GM12878 (cell line): ENCODE results near the gene POLK. TPM values are rescaled to one million over a fixed set of nuclear protein-coding genes. Genes with fewer than 3 reads are reported as not detected.
A peak's percentile ranks its signal among the peaks of the same experiment; 100 is the strongest.

Experiments used
- ATAC-seq: fragments of 200-7000 bp; cut with Tn5 transposase; 3 replicates; pipeline ENCODE4 v1.9.1; 2020; ENCODE audit warnings: mild to moderate bottlenecking, moderate library complexity
- BruUV-seq: library from RNA; stranded (reverse); fragments of 400-500 nt; replicated peaks from 2 replicates; lab custom pipeline; 2021; lab: Mats Ljungman, UMichigan
- CTCF ChIA-PET: fragments of 300-600 bp; sonication (Branson Sonifier 250); formaldehyde crosslinking; extraction: SDS; loops from one replicate; lab custom pipeline; 2021; ENCODE audit warnings: inconsistent platforms; lab: Yijun Ruan, JAX
- POLR2A ChIA-PET: fragments of 350-600 bp; formaldehyde crosslinking; extraction: SDS; loops from one replicate; lab custom pipeline; 2021; ENCODE audit warnings: inconsistent platforms; lab: Charles Lee
- RAD21 ChIA-PET: fragments of 300-600 bp; sonication (Branson Sonifier 250); formaldehyde crosslinking; loops from one replicate; lab custom pipeline; 2023; ENCODE audit warnings: antibody characterized with exemption; ENCODE audit not compliant: unreplicated experiment; lab: Charles Lee
- SMC1A ChIA-PET: fragments of 300-600 bp; sonication (Branson Sonifier 250); formaldehyde crosslinking; loops from one replicate; lab custom pipeline; 2023; ENCODE audit not compliant: unreplicated experiment, uncharacterized antibody; lab: Charles Lee
- DNase-seq: peaks from one replicate; pipeline ENCODE4 v3.0.0-alpha.2; 2011; ENCODE audit warnings: low read depth, low spot score
- FAIRE-seq: peaks from 3 replicates; lab custom pipeline; 2011; peaks lifted over from hg19 to GRCh38; lab: Jason Lieb, UNC
- H2AFZ ChIP-seq: 2 replicates; pipeline ENCODE4 v1.6.0; 2011; ENCODE audit warnings: low read depth, low read length, control low read depth; ENCODE audit not compliant: control insufficient read depth
- H3K27ac ChIP-seq: 2 replicates; pipeline ENCODE4 v1.5.1; 2011; ENCODE audit warnings: control low read depth; ENCODE audit not compliant: control insufficient read depth, insufficient read depth
- H3K27me3 ChIP-seq, 2 experiments: replicated peaks in 1 of 2; 2 replicates each; pipeline versions ENCODE4 v1.6.0 to v1.6.1; 2011; ENCODE audit warnings: low read length in 1 of 2; ENCODE audit not compliant: control insufficient read depth in 2 of 2, insufficient read depth in 2 of 2
- H3K36me3 ChIP-seq, 2 experiments: 2 replicates each; pipeline ENCODE4 v1.5.1; 2011; ENCODE audit warnings: low read length in 1 of 2; ENCODE audit not compliant: control insufficient read depth in 2 of 2, insufficient read depth in 2 of 2
- H3K4me1 ChIP-seq: 2 replicates; pipeline ENCODE4 v1.6.1; 2011; ENCODE audit warnings: mild to moderate bottlenecking, low read length, moderate library complexity, mixed read lengths; ENCODE audit not compliant: control insufficient read depth, insufficient read depth
- H3K4me2 ChIP-seq: 2 replicates; pipeline ENCODE4 v1.6.0; 2011; ENCODE audit warnings: control low read depth; ENCODE audit not compliant: control insufficient read depth, insufficient read depth
- H3K4me3 ChIP-seq: fragments of 200-600 bp; sonication (generic); 2 replicates; pipeline ENCODE4 v1.5.1; 2016
- H3K79me2 ChIP-seq: 2 replicates; pipeline ENCODE4 v1.6.0; 2011; ENCODE audit warnings: low read length; ENCODE audit not compliant: control insufficient read depth, insufficient read depth
- H3K9ac ChIP-seq: 2 replicates; pipeline ENCODE4 v1.8.0; 2011; ENCODE audit warnings: low read length, control low read depth, mixed read lengths; ENCODE audit not compliant: control insufficient read depth, insufficient read depth
- H3K9me3 ChIP-seq: replicated peaks from 3 replicates; pipeline ENCODE4 v1.5.1; 2011; ENCODE audit warnings: mild to moderate bottlenecking, low read length; ENCODE audit not compliant: control insufficient read depth, insufficient read depth
- H4K20me1 ChIP-seq: 2 replicates; pipeline ENCODE4 v1.6.0; 2011; ENCODE audit not compliant: control insufficient read depth, insufficient read depth
- DPF2 ChIP-seq: fragments of 450-650 bp; IDR thresholded peaks from 2 replicates; pipeline ENCODE4 v1.6.1; 2017; ENCODE audit warnings: mild to moderate bottlenecking
- EGR1 ChIP-seq, 2 experiments: IDR thresholded peaks; 1 replicate in 1 of 2; 2 replicates in 1 of 2; pipeline ENCODE4 v1.6.1; 2011 to 2012; ENCODE audit warnings: low read depth in 2 of 2, low read length in 2 of 2, borderline replicate concordance in 1 of 2, mild to moderate bottlenecking in 1 of 2, moderate library complexity in 1 of 2
- EP300 ChIP-seq, 2 experiments: fragments of 150-350 bp in 1 of 2; IDR thresholded peaks; 2 replicates each; pipeline ENCODE4 v1.6.1; 2011 to 2012; ENCODE audit warnings: low read depth in 2 of 2, low read length in 2 of 2, borderline replicate concordance in 1 of 2, improper control_type of control experiment in 1 of 2, inconsistent platforms in 1 of 2; ENCODE audit not compliant: control insufficient read depth in 1 of 2
- FOS ChIP-seq: IDR thresholded peaks from 3 replicates; pipeline ENCODE4 v1.6.1; 2011; ENCODE audit warnings: borderline replicate concordance; ENCODE audit not compliant: insufficient read length; ENCODE audit errors: extremely low read depth
- GATAD2B ChIP-seq: fragments of 450-650 bp; conservative IDR thresholded peaks from 2 replicates; pipeline ENCODE4 v1.6.1; 2017; ENCODE audit warnings: low read depth, mild to moderate bottlenecking, moderate library complexity
- HDGF ChIP-seq: fragments of 450-650 bp; IDR thresholded peaks from 2 replicates; pipeline ENCODE4 v1.6.1; 2016; ENCODE audit warnings: antibody characterized with exemption
- NFYB ChIP-seq: IDR thresholded peaks from 2 replicates; pipeline ENCODE4 v1.6.1; 2011; ENCODE audit warnings: low read depth, mild to moderate bottlenecking, low read length, improper control_type of control experiment, moderate library complexity; ENCODE audit not compliant: insufficient read depth
- SIX5 ChIP-seq: IDR thresholded peaks from 2 replicates; pipeline ENCODE4 v1.6.1; 2011; ENCODE audit warnings: mild to moderate bottlenecking, low read depth, low read length, moderate library complexity; ENCODE audit not compliant: severe bottlenecking
- ZNF384 ChIP-seq: IDR thresholded peaks from 2 replicates; pipeline ENCODE4 v1.6.1; 2012; ENCODE audit warnings: low read depth, mild to moderate bottlenecking, low read length, improper control_type of control experiment, borderline replicate concordance
- ZNF622 ChIP-seq: fragments of 450-650 bp; IDR thresholded peaks from 2 replicates; pipeline ENCODE4 v1.6.1; 2017; ENCODE audit warnings: mild to moderate bottlenecking, inconsistent platforms
- WGBS: methylation state at CpG from one replicate; pipeline ENCODE4 v1.1.6; 2016; ENCODE audit warnings: low lambda C conversion rate; ENCODE audit not compliant: insufficient replicate concordance, insufficient coverage; ENCODE audit errors: missing lambda C conversion rate; 5-methylcytosine and 5-hydroxymethylcytosine counted together
- in situ Hi-C: fragments of 300-500 bp; cut with MboI; formaldehyde crosslinking; loops from 9 replicates; pipeline ENCODE4 v1.14.3; 2018; ENCODE audit warnings: mixed read lengths
- intact Hi-C: fragments of 100-400 bp; cut with micrococcal nuclease; formaldehyde crosslinking; loops from one replicate; pipeline ENCODE4 v1.14.2; 2022; ENCODE audit not compliant: unreplicated experiment
- polyA plus RNA-seq, 11 experiments: library from polyadenylated mRNA; depleted of rRNA in 4 of 11; unstranded in 6 of 11; stranded (reverse) in 5 of 11; fragments of >200 nt; fragmentation: Nextera tagmentation in 4 of 11; fragmentation: Illumina TruSeq in 1 of 11; extraction: Ambion mirVana in 4 of 11; extraction: Trizol in 1 of 11; gene quantifications; 1 replicate in 1 of 11; 2 replicates in 10 of 11; pipeline versions ENCODE4 v1.2.1 to v1.2.3, GENCODE V29; 2011 to 2016; ENCODE audit warnings: inconsistent platforms in 2 of 11, missing spikeins in 2 of 11, low read depth in 1 of 11
- total RNA-seq, 4 experiments: library from RNA; depleted of rRNA in 3 of 4; stranded (reverse); fragments of >200 nt in 3 of 4; fragmentation: Illumina TruSeq in 1 of 4; extraction: Trizol in 1 of 4; gene quantifications; 2 replicates each; pipeline versions ENCODE4 v1.2.1 to v1.2.3, GENCODE V29; 2013 to 2021
- TF ChIP-seq, protein P1 (sequence below): IDR thresholded peaks from 2 replicates; pipeline ENCODE4 v1.6.1; 2011; ENCODE audit warnings: borderline replicate concordance, low read depth, mild to moderate bottlenecking, moderate library complexity, mixed read lengths, low read length; ENCODE audit not compliant: insufficient read depth; ENCODE audit errors: extremely low read length
- TF ChIP-seq, protein P2 (sequence below): IDR thresholded peaks from 2 replicates; pipeline ENCODE4 v1.6.1; 2011; ENCODE audit warnings: mild to moderate bottlenecking, low read depth, low read length, moderate library complexity; ENCODE audit not compliant: insufficient replicate concordance
- TF ChIP-seq, protein P3 (sequence below): fragments of 450-650 bp; formaldehyde crosslinking; IDR thresholded peaks from 2 replicates; pipeline ENCODE4 v1.5.0; 2022; ENCODE audit warnings: mild to moderate bottlenecking, missing genetic modification characterization

The POLK gene
- total and polyA plus RNA-seq, 10 of the 15 experiments (the other 5 are each of a cell fraction or from before 2014, with no cell fraction given): 10.4 to 47.6 (median 29.0) TPM

DNA sequence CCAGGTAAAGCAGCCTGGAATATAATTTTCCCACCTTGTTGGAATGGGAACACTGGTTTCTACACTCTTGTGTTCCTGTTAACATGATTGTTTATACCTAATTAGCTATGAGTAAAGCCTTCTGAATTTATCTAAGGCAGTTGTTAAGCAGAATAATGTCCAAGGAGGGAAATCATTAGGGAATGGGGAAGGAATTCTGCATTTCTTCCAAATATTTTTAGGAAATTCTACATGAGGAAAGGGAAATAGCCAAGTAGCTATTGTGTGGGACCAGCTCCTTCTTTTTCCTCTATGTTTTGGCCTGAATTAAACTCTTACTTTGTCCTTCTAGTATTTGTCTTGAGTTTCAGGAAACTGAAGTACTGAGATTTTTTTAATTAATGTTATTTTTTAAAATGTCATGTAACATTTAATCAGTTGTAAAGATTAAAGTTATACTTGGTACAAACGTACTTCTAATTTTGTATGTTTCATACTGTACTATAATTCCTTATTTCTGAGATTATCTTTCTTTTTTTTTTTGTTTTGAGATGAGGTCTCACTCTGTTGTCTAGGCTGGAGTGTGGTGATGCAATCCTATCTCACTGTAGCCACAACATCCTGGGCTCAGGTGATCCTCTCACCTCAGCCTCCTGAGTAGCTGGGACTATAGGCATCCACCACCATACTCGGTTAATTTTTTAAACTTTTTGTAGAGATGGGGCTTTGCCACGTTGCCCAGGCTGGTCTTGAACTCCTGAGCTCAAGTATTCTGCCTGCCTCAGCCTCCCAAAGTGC is 128.0 kb downstream of the POLK start:
- DNase-seq (no peak), FAIRE-seq (peak; percentile 44), ATAC-seq (no peak)
- Histone ChIP-seq H3K4me2 (no peak overlapping the region), H3K4me3 (no peak overlapping the region), H4K20me1 (no peaks in the 10 kb centered on the region), H3K27me3 (no peaks in the 10 kb centered on the region), H3K79me2 (no peaks in the 10 kb centered on the region), H3K36me3 (no peaks in the 10 kb centered on the region), H3K9ac (no peak overlapping the region), H3K9me3 (no peaks in the 10 kb centered on the region), H3K4me1 (no peaks in the 10 kb centered on the region), H3K27ac (no peak overlapping the region), H2AFZ (no peak overlapping the region)
- SMC1A ChIA-PET: interaction anchor here (0.6 to 1.0 kb wide), 2 partner anchors 115 to 144 kb away, joined by 3 read pairs; no protein-coding TSS in a partner anchor
- no TSS peak for BruUV-seq
- WGBS: 11% methylated on average over 3 of the region's 3 CpGs
- CTCF ChIA-PET: interaction anchor here (0.7 to 1.5 kb wide), 2 partner anchors 20 to 23 kb away, joined by 3 to 4 read pairs; no protein-coding TSS in a partner anchor
- in situ Hi-C loops (no loop called here), intact Hi-C loops (no loop called here)
- RAD21 ChIA-PET: no interaction called here
- POLR2A ChIA-PET: no interaction called here
- TF ChIP-seq, protein P1, sequence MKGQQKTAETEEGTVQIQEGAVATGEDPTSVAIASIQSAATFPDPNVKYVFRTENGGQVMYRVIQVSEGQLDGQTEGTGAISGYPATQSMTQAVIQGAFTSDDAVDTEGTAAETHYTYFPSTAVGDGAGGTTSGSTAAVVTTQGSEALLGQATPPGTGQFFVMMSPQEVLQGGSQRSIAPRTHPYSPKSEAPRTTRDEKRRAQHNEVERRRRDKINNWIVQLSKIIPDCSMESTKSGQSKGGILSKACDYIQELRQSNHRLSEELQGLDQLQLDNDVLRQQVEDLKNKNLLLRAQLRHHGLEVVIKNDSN: no peak
- TF ChIP-seq, protein P2, sequence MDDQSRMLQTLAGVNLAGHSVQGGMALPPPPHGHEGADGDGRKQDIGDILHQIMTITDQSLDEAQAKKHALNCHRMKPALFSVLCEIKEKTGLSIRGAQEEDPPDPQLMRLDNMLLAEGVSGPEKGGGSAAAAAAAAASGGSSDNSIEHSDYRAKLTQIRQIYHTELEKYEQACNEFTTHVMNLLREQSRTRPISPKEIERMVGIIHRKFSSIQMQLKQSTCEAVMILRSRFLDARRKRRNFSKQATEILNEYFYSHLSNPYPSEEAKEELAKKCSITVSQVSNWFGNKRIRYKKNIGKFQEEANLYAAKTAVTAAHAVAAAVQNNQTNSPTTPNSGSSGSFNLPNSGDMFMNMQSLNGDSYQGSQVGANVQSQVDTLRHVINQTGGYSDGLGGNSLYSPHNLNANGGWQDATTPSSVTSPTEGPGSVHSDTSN: no peak
- TF ChIP-seq NFYB: no peak
- TF ChIP-seq EP300 (IDR thresholded peaks at IDR 0.05; ENCODE audit: borderline replicate concordance in 1 of 2, control insufficient read depth in 1 of 2, low read depth in 2 of 2, low read length in 2 of 2): no peak
- TF ChIP-seq, protein P3, sequence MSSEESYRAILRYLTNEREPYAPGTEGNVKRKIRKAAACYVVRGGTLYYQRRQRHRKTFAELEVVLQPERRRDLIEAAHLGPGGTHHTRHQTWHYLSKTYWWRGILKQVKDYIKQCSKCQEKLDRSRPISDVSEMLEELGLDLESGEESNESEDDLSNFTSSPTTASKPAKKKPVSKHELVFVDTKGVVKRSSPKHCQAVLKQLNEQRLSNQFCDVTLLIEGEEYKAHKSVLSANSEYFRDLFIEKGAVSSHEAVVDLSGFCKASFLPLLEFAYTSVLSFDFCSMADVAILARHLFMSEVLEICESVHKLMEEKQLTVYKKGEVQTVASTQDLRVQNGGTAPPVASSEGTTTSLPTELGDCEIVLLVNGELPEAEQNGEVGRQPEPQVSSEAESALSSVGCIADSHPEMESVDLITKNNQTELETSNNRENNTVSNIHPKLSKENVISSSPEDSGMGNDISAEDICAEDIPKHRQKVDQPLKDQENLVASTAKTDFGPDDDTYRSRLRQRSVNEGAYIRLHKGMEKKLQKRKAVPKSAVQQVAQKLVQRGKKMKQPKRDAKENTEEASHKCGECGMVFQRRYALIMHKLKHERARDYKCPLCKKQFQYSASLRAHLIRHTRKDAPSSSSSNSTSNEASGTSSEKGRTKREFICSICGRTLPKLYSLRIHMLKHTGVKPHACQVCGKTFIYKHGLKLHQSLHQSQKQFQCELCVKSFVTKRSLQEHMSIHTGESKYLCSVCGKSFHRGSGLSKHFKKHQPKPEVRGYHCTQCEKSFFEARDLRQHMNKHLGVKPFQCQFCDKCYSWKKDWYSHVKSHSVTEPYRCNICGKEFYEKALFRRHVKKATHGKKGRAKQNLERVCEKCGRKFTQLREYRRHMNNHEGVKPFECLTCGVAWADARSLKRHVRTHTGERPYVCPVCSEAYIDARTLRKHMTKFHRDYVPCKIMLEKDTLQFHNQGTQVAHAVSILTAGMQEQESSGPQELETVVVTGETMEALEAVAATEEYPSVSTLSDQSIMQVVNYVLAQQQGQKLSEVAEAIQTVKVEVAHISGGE (CRISPR knock-in tag): no peak
- no peak for TF ChIP-seq DPF2
- no peak for TF ChIP-seq ZNF622
- TF ChIP-seq SIX5: no peak
- no peak for TF ChIP-seq EGR1 (IDR thresholded peaks at IDR 0.05; ENCODE audit: borderline replicate concordance in 1 of 2, low read depth in 2 of 2, low read length in 2 of 2)
- TF ChIP-seq GATAD2B: no peak
- no peak for TF ChIP-seq ZNF384
- TF ChIP-seq FOS: no peak
- TF ChIP-seq HDGF: no peak
